Measurements from ENCODE around the gene NTSR1.

DNA sequence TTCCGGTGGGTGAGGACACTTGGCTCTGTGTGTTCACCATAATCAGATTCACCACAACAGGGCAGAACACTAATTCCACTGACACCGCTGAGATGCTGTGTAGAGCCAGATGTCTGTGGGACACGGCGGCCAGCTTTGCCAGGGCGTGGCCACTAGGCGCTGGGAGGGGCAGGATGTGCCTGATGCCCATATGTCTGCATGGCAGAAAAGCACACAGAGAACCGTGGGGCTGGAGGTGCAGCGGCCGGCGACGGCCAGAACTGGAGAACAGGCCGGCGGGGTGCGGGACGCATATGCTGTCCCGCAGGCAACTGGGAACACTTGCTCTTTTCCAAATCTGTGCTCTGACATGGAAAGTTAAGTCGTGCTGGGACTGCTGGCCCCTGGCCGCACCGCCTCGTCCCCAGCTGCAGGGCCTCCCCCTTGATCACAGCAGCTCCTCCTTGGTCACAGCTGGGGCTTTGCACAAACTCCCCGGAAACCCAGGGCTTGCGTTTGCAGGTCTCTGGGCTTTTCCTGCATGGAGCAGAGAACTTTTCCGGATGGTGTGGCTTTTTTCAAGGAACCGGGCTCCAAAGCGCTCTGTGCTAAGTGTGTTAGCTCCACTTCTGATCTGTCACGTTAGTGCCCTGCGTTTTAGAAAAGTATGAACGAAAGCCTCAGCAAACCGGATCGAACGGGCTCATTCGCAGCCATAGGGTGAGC, 31.1 kb downstream of the NTSR1 start:
- TF ChIP-seq CTCF (conservative IDR thresholded peaks at IDR 0.05; ENCODE audit: low read depth, low read length) = no peak
- no peak for TF ChIP-seq EZH2 (IDR thresholded peaks at IDR 0.05; ENCODE audit: borderline replicate concordance, low read depth, low read length, poor library complexity, severe bottlenecking)
